Adrenal gland (tissue), 5 donors: Measurements from ENCODE around the gene AKNAD1.

Source experiments
- POLR2A ChIP-seq, 2 donors: fragments of 450-650 bp; IDR thresholded peaks; one replicate each; pipeline ENCODE4 v1.6.1; 2017; ENCODE audit warnings: antibody characterized with exemption in 2 of 2, mild to moderate bottlenecking in 2 of 2, moderate library complexity in 1 of 2
- TF ChIP-seq, protein P1 (sequence below), 6 experiments: fragments of 450-650 bp in 4 of 6; fragments of 200-600 bp in 2 of 6; sonication (generic) in 1 of 6; IDR thresholded peaks; 1 replicate in 5 of 6; 2 replicates in 1 of 6; pipeline versions ENCODE4 v1.5.1 to v1.8.0; 2016 to 2021; ENCODE audit warnings: antibody characterized with exemption in 6 of 6, mild to moderate bottlenecking in 2 of 6, moderate library complexity in 1 of 6
- donor health status: DM: no; HTN: no; CAD: no.

GRCh38 chr1:108785264-108785663, 71.6 kb downstream of the AKNAD1 start:
- TF ChIP-seq, protein P1, sequence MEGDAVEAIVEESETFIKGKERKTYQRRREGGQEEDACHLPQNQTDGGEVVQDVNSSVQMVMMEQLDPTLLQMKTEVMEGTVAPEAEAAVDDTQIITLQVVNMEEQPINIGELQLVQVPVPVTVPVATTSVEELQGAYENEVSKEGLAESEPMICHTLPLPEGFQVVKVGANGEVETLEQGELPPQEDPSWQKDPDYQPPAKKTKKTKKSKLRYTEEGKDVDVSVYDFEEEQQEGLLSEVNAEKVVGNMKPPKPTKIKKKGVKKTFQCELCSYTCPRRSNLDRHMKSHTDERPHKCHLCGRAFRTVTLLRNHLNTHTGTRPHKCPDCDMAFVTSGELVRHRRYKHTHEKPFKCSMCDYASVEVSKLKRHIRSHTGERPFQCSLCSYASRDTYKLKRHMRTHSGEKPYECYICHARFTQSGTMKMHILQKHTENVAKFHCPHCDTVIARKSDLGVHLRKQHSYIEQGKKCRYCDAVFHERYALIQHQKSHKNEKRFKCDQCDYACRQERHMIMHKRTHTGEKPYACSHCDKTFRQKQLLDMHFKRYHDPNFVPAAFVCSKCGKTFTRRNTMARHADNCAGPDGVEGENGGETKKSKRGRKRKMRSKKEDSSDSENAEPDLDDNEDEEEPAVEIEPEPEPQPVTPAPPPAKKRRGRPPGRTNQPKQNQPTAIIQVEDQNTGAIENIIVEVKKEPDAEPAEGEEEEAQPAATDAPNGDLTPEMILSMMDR (IDR thresholded peaks at IDR 0.05) = no peak
- no peak for TF ChIP-seq POLR2A (IDR thresholded peaks at IDR 0.05)
